HepG2 (cell line): ENCODE data around the gene CAPZA1. TPM values are rescaled to one million over a fixed set of nuclear protein-coding genes. Genes with fewer than 3 reads are reported as not detected.

Source experiments
- ATAC-seq: fragments of 200-7000 bp; cut with Tn5 transposase; 3 replicates; pipeline ENCODE4 v1.9.1; 2020; ENCODE audit warnings: mild to moderate bottlenecking, moderate library complexity
- BruUV-seq: library from RNA; stranded (reverse); fragments of 400-500 nt; replicated peaks from 2 replicates; lab custom pipeline; 2021; lab: Mats Ljungman, UMichigan
- CTCF ChIA-PET: fragments of 300-600 bp; formaldehyde crosslinking; extraction: SDS; loops from one replicate; lab custom pipeline; 2021; ENCODE audit warnings: low total read pairs, inconsistent platforms, low intra/inter-chr PET ratio; lab: Yijun Ruan, JAX
- POLR2A ChIA-PET: fragments of 350-600 bp; sonication (Branson Sonifier 250); formaldehyde crosslinking; loops from one replicate; lab custom pipeline; 2020; ENCODE audit warnings: antibody characterized with exemption, inconsistent platforms; lab: Yijun Ruan, JAX
- DNase-seq: peaks from one replicate; pipeline ENCODE4 v3.0.0-alpha.2; 2015; ENCODE audit warnings: low spot score
- FAIRE-seq: peaks from 3 replicates; lab custom pipeline; 2011; peaks lifted over from hg19 to GRCh38; lab: Jason Lieb, UNC
- H2AFZ ChIP-seq: one replicate; pipeline ENCODE4 v1.6.1; 2011; ENCODE audit warnings: low read length, inconsistent platforms
- H3K27ac ChIP-seq: fragments of 300-600 bp; 3 replicates; pipeline ENCODE4 v1.8.0; 2011; ENCODE audit warnings: mixed run types, mild to moderate bottlenecking, mixed read lengths, low read length, inconsistent platforms; ENCODE audit not compliant: insufficient read depth; ENCODE audit errors: extremely low read length
- H3K27me3 ChIP-seq, 2 experiments: fragments of 200-600 bp in 1 of 2; 2 replicates in 1 of 2; 3 replicates in 1 of 2; pipeline versions ENCODE4 v1.6.0 to v1.8.0; 2011; ENCODE audit warnings: low read length in 2 of 2, mild to moderate bottlenecking in 2 of 2, moderate library complexity in 2 of 2, inconsistent platforms in 1 of 2; ENCODE audit not compliant: insufficient read depth in 2 of 2, control insufficient read depth in 1 of 2
- H3K36me3 ChIP-seq, 2 experiments: fragments of 200-600 bp in 1 of 2; replicated peaks in 1 of 2; 2 replicates in 1 of 2; 3 replicates in 1 of 2; pipeline versions ENCODE4 v1.5.1 to v1.8.0; 2011; ENCODE audit warnings: low read length in 2 of 2, inconsistent platforms in 1 of 2; ENCODE audit not compliant: insufficient read depth in 2 of 2, control insufficient read depth in 1 of 2
- H3K4me1 ChIP-seq: 2 replicates; pipeline ENCODE4 v1.5.1; 2012; ENCODE audit warnings: low read length, inconsistent platforms; ENCODE audit not compliant: insufficient read depth
- H3K4me2 ChIP-seq: 2 replicates; pipeline ENCODE4 v1.6.0; 2011; ENCODE audit warnings: low read depth, low read length, inconsistent platforms
- H3K4me3 ChIP-seq, 3 experiments: fragments of 200-600 bp in 1 of 3; sonication (generic), shearing (Covaris generic) in 1 of 3; replicated peaks in 1 of 3; 2 replicates each; pipeline ENCODE4 v1.5.1; 2011 to 2016; ENCODE audit warnings: low read length in 3 of 3, inconsistent platforms in 2 of 3, low read depth in 2 of 3, mild to moderate bottlenecking in 2 of 3, control low read depth in 1 of 3, mixed read lengths in 1 of 3; ENCODE audit not compliant: insufficient read depth in 1 of 3
- H3K79me2 ChIP-seq: one replicate; pipeline ENCODE4 v1.6.1; 2011; ENCODE audit warnings: low read length, inconsistent platforms; ENCODE audit not compliant: insufficient read depth
- H3K9ac ChIP-seq: 2 replicates; pipeline ENCODE4 v1.6.0; 2011; ENCODE audit warnings: mild to moderate bottlenecking, low read depth, low read length, inconsistent platforms; ENCODE audit not compliant: insufficient read depth
- H3K9me3 ChIP-seq: 2 replicates; pipeline ENCODE4 v1.5.1; 2012; ENCODE audit warnings: mild to moderate bottlenecking, low read length
- H4K20me1 ChIP-seq: 2 replicates; pipeline ENCODE4 v1.6.0; 2011; ENCODE audit warnings: inconsistent platforms, mild to moderate bottlenecking, low read length, moderate library complexity; ENCODE audit not compliant: insufficient read depth
- KDM2A ChIP-seq: sonication (generic); formaldehyde crosslinking; IDR thresholded peaks from 2 replicates; pipeline ENCODE4 v1.4.0; 2020; ENCODE audit warnings: low read depth, missing genetic modification reagents, borderline replicate concordance
- MXI1 ChIP-seq: IDR thresholded peaks from 3 replicates; pipeline ENCODE4 v1.6.1; 2012; ENCODE audit warnings: low read depth, low read length, inconsistent platforms, borderline replicate concordance
- NFE2L2 ChIP-seq: fragments of 150-350 bp; IDR thresholded peaks from 2 replicates; pipeline ENCODE4 v1.6.1; 2014; ENCODE audit warnings: low read length
- SIN3B ChIP-seq: fragments of 150-350 bp; IDR thresholded peaks from 2 replicates; pipeline ENCODE4 v1.6.1; 2014; ENCODE audit warnings: low read length
- TGIF2 ChIP-seq: IDR thresholded peaks from 2 replicates; pipeline ENCODE4 v1.6.1; 2016; ENCODE audit warnings: control low read depth, missing compliant biosample characterization
- ZNF496 ChIP-seq: sonication (generic); formaldehyde crosslinking; IDR thresholded peaks from 2 replicates; pipeline ENCODE4 v1.8.1; 2023; ENCODE audit warnings: mild to moderate bottlenecking, moderate library complexity, missing genetic modification reagents; ENCODE audit not compliant: insufficient replicate concordance
- ZNF792 ChIP-seq: IDR thresholded peaks from 2 replicates; pipeline ENCODE4 v1.6.1; 2016
- ZNF883 ChIP-seq: sonication (generic); formaldehyde crosslinking; IDR thresholded peaks from 2 replicates; pipeline ENCODE4 v1.5.1; 2020; ENCODE audit warnings: mild to moderate bottlenecking, missing genetic modification reagents; ENCODE audit errors: not compliant biosample characterization
- WGBS: methylation state at CpG from one replicate; pipeline ENCODE4 v1.1.6; 2017; ENCODE audit warnings: low lambda C conversion rate; 5-methylcytosine and 5-hydroxymethylcytosine counted together
- in situ Hi-C: cut with HindIII; loops from 2 replicates; pipeline ENCODE4 v1.10.0; 2017; ENCODE audit warnings: low pct_unique_long_range_greater_than_20kb; ENCODE audit not compliant: extremely low pct_ligation_motif_present
- intact Hi-C: fragments of 100-400 bp; cut with micrococcal nuclease; formaldehyde crosslinking; loops from one replicate; pipeline ENCODE4 v1.10.0; 2022; ENCODE audit not compliant: unreplicated experiment
- polyA plus RNA-seq, 8 experiments: library from polyadenylated mRNA; depleted of rRNA in 3 of 8; stranded (reverse) in 7 of 8; unstranded in 1 of 8; fragments of >200 nt; fragmentation: Illumina TruSeq in 4 of 8; extraction: Trizol in 4 of 8; gene quantifications; 2 replicates each; pipeline versions ENCODE4 v1.2.1 to v1.2.3, GENCODE V29; 2011 to 2016; ENCODE audit warnings: low read depth in 4 of 8, missing spikeins in 1 of 8, mixed read lengths in 1 of 8; ENCODE audit not compliant: insufficient read depth in 1 of 8
- total RNA-seq, 5 experiments: library from RNA; depleted of rRNA; stranded (reverse); fragments of >200 nt; fragmentation: Illumina TruSeq; extraction: Trizol; gene quantifications; 2 replicates each; pipeline ENCODE4 v1.2.3, GENCODE V29; 2016; ENCODE audit warnings: low read depth in 1 of 5
- TF ChIP-seq, protein P1 (sequence below): sonication (generic); formaldehyde crosslinking; IDR thresholded peaks from 2 replicates; pipeline ENCODE4 v1.4.0; 2020; ENCODE audit warnings: mild to moderate bottlenecking, missing genetic modification reagents
- TF ChIP-seq, protein P2 (sequence below): sonication (generic); formaldehyde crosslinking; IDR thresholded peaks from one replicate; pipeline ENCODE4 v1.5.1; 2020; ENCODE audit warnings: mild to moderate bottlenecking, missing genetic modification reagents; ENCODE audit errors: not compliant biosample characterization
- TF ChIP-seq, protein P3 (sequence below): sonication (generic); formaldehyde crosslinking; IDR thresholded peaks from 2 replicates; pipeline ENCODE4 v1.4.0; 2020; ENCODE audit warnings: missing genetic modification reagents

Gene CAPZA1
- total and polyA plus RNA-seq, 2 of the 13 experiments (the other 11 are each of a cell fraction or from before 2014, with no cell fraction given), result 67.0 to 117 TPM

DNA sequence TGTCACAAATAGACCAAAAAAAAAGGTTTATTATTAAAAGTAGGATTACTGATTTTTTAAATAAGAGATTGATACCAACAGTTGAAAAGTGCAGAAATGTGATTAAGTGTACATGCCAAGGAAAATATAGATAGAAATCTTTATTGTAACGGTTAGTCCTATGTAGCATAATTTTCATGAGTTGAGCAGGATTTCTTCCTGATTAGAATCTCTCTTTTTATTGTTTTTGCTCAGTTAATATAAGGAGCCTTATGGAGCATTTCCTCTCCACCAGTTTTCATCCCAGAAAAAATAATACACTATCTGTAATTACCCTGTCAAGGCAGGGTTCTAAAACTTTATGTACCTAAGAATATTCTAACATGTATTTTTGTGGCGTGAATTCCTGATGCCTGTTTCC is 23.4 kb downstream of the CAPZA1 start (continued):
- TF ChIP-seq, protein P1, sequence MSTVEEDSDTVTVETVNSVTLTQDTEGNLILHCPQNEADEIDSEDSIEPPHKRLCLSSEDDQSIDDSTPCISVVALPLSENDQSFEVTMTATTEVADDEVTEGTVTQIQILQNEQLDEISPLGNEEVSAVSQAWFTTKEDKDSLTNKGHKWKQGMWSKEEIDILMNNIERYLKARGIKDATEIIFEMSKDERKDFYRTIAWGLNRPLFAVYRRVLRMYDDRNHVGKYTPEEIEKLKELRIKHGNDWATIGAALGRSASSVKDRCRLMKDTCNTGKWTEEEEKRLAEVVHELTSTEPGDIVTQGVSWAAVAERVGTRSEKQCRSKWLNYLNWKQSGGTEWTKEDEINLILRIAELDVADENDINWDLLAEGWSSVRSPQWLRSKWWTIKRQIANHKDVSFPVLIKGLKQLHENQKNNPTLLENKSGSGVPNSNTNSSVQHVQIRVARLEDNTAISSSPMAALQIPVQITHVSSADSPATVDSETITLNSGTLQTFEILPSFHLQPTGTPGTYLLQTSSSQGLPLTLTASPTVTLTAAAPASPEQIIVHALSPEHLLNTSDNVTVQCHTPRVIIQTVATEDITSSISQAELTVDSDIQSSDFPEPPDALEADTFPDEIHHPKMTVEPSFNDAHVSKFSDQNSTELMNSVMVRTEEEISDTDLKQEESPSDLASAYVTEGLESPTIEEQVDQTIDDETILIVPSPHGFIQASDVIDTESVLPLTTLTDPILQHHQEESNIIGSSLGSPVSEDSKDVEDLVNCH, result no peak

DNA sequence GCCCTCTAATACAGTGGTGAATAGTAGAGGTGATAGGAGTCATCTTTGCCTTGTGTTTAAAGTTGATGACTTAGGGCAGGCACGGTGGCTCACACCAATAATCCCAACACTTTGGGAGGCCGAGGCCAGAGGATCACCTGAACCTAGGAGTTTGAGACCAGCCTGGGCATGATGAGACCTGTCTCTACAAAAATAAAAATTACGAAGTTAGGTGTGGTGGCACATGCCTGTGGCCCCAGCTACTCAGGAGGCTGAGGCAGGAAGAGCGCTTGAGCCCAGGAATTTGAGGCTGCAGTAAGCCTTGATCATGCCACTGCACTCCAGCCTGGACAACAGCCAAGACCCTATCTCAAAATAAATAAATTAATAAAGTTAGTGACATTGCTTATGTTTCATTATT is 26.6 kb downstream of the CAPZA1 start:
- no TSS peak for BruUV-seq
- H4K20me1 ChIP-seq, result 0 out of 2 replicates have a peak, but pooled peaks cover 4% of the 10 kb centered on the region
- CTCF ChIA-PET, result no interaction called here
- TF ChIP-seq SIN3B (no peak), ZNF792 (no peak), ZNF496 (CRISPR knock-in tag) (no peak), ZNF883 (no peak), TGIF2 (CRISPR knock-in tag) (no peak), KDM2A (CRISPR knock-in tag) (no peak), MXI1 (no peak), NFE2L2 (no peak)
- TF ChIP-seq, protein P2, sequence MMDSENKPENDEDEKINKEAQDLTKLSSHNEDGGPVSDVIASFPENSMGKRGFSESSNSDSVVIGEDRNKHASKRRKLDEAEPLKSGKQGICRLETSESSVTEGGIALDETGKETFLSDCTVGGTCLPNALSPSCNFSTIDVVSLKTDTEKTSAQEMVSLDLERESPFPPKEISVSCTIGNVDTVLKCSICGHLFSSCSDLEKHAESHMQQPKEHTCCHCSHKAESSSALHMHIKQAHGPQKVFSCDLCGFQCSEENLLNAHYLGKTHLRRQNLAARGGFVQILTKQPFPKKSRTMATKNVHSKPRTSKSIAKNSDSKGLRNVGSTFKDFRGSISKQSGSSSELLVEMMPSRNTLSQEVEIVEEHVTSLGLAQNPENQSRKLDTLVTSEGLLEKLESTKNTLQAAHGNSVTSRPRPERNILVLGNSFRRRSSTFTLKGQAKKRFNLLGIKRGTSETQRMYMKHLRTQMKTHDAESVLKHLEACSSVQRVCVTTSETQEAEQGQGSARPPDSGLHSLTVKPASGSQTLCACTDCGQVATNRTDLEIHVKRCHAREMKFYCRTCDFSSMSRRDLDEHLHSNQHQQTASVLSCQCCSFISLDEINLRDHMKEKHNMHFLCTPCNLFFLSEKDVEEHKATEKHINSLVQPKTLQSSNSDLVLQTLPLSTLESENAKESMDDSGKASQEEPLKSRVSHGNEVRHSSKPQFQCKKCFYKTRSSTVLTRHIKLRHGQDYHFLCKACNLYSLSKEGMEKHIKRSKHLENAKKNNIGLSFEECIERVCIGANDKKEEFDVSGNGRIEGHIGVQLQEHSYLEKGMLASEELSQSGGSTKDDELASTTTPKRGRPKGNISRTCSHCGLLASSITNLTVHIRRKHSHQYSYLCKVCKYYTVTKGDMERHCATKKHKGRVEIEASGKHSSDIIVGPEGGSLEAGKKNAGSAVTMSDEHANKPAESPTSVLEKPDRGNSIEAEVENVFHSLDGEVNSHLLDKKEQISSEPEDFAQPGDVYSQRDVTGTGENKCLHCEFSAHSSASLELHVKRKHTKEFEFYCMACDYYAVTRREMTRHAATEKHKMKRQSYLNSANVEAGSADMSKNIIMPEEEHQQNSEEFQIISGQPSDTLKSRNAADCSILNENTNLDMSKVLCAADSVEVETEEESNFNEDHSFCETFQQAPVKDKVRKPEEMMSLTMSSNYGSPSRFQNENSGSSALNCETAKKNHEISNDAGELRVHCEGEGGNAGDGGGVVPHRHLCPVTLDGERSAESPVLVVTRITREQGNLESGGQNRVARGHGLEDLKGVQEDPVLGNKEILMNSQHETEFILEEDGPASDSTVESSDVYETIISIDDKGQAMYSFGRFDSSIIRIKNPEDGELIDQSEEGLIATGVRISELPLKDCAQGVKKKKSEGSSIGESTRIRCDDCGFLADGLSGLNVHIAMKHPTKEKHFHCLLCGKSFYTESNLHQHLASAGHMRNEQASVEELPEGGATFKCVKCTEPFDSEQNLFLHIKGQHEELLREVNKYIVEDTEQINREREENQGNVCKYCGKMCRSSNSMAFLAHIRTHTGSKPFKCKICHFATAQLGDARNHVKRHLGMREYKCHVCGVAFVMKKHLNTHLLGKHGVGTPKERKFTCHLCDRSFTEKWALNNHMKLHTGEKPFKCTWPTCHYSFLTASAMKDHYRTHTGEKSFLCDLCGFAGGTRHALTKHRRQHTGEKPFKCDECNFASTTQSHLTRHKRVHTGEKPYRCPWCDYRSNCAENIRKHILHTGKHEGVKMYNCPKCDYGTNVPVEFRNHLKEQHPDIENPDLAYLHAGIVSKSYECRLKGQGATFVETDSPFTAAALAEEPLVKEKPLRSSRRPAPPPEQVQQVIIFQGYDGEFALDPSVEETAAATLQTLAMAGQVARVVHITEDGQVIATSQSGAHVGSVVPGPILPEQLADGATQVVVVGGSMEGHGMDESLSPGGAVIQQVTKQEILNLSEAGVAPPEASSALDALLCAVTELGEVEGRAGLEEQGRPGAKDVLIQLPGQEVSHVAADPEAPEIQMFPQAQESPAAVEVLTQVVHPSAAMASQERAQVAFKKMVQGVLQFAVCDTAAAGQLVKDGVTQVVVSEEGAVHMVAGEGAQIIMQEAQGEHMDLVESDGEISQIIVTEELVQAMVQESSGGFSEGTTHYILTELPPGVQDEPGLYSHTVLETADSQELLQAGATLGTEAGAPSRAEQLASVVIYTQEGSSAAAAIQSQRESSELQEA (CRISPR knock-in tag), result no peak
- TF ChIP-seq, protein P3, sequence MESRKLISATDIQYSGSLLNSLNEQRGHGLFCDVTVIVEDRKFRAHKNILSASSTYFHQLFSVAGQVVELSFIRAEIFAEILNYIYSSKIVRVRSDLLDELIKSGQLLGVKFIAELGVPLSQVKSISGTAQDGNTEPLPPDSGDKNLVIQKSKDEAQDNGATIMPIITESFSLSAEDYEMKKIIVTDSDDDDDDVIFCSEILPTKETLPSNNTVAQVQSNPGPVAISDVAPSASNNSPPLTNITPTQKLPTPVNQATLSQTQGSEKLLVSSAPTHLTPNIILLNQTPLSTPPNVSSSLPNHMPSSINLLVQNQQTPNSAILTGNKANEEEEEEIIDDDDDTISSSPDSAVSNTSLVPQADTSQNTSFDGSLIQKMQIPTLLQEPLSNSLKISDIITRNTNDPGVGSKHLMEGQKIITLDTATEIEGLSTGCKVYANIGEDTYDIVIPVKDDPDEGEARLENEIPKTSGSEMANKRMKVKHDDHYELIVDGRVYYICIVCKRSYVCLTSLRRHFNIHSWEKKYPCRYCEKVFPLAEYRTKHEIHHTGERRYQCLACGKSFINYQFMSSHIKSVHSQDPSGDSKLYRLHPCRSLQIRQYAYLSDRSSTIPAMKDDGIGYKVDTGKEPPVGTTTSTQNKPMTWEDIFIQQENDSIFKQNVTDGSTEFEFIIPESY, result no peak

More for the DNA sequence above, 26.6 kb downstream of the CAPZA1 start:
- POLR2A ChIA-PET, result no interaction called here
- no peak for ATAC-seq
- no peak overlapping the region for H2AFZ ChIP-seq
- in situ Hi-C loops (no loop called here), intact Hi-C loops (no loop called here)
- no peak for FAIRE-seq
- H3K4me3 ChIP-seq, result no peak overlapping the region
- H3K4me1 ChIP-seq, result peaks cover 11% of the 10 kb centered on the region
- H3K4me2 ChIP-seq, result no peak overlapping the region
- H3K36me3 ChIP-seq, result peaks cover 2 to 53% of the 10 kb centered on the region in 2 experiments; a peak in 4 of 5 replicates
- no peak overlapping the region for H3K27ac ChIP-seq
- peaks cover 64% of the 10 kb centered on the region for H3K79me2 ChIP-seq
- no peak for DNase-seq
- no peaks in the 10 kb centered on the region for H3K9me3 ChIP-seq
- no peak overlapping the region for H3K9ac ChIP-seq
- H3K27me3 ChIP-seq, result no peaks in the 10 kb centered on the region
- 100% methylated on average over 4 of the region's 4 CpGs for WGBS
